ENCODE measurements around the gene ZNF143. TPM values are rescaled to one million over a fixed set of nuclear protein-coding genes. Genes with fewer than 3 reads are reported as not detected.
A peak's percentile ranks its signal among the peaks of the same experiment; 100 is the strongest.

Gene ZNF143
- total and polyA plus RNA-seq, 2 of the 13 experiments (the other 11 are each of a cell fraction or from before 2014, with no cell fraction given): 22.4 to 35.6 TPM

GRCh38 chr11:9566561-9567063, 105.8 kb downstream of the ZNF143 start:
- 70% methylated on average over 3 of the region's 3 CpGs for WGBS (ENCODE audit: low lambda C conversion rate)
- CTCF ChIA-PET (ENCODE audit: low intra/inter-chr PET ratio, low total read pairs): no interaction called here
- Histone ChIP-seq H2AFZ (ENCODE audit: low read length) (no peak overlapping the region), H3K27me3 (ENCODE audit: control insufficient read depth in 1 of 2, insufficient read depth in 2 of 2, low read length in 2 of 2) (no peaks in the 10 kb centered on the region), H3K4me2 (ENCODE audit: low read depth, low read length) (peak overlapping the region; percentile 60), H3K79me2 (ENCODE audit: insufficient read depth, low read length) (no peaks in the 10 kb centered on the region), H3K36me3 (replicated peaks in 1 of 2; ENCODE audit: control insufficient read depth in 1 of 2, insufficient read depth in 2 of 2, low read length in 2 of 2) (no peaks in the 10 kb centered on the region), H4K20me1 (ENCODE audit: insufficient read depth, low read length) (no peaks in the 10 kb centered on the region), H3K9ac (ENCODE audit: insufficient read depth, low read depth, low read length) (peak overlapping the region; percentile 66), H3K4me1 (ENCODE audit: insufficient read depth, low read length) (peaks cover 74% of the 10 kb centered on the region), H3K9me3 (ENCODE audit: low read length) (no peaks in the 10 kb centered on the region), H3K4me3 (replicated peaks in 1 of 3; ENCODE audit: insufficient read depth in 1 of 3, low read depth in 2 of 3, low read length in 3 of 3) (no peak overlapping the region), H3K27ac (ENCODE audit: extremely low read length, insufficient read depth, low read length) (peak overlapping the region; percentile 100)
- POLR2A ChIA-PET: interaction anchor here (0.7 to 2.4 kb wide), 8 partner anchors 9 to 878 kb away, joined by 3 to 11 read pairs (median 7); partner anchors contain the start of gene ZNF143
- in situ Hi-C loops (cut with HindIII; ENCODE audit: extremely low pct_ligation_motif_present, low pct_unique_long_range_greater_than_20kb): no loop called here
- intact Hi-C loops (cut with micrococcal nuclease; ENCODE audit: unreplicated experiment): no loop called here
- no peak for FAIRE-seq
- TF ChIP-seq CREM (IDR thresholded peaks at IDR 0.05): 0 out of 2 replicates have a peak, but pooled peaks have one; percentile 12
- TF ChIP-seq CREM (CRISPR knock-in tag; IDR thresholded peaks at IDR 0.05): no peak
- TF ChIP-seq SKIL (CRISPR knock-in tag; IDR thresholded peaks at IDR 0.05; ENCODE audit: borderline replicate concordance): no peak
- no peak for TF ChIP-seq SIN3B (IDR thresholded peaks at IDR 0.05; ENCODE audit: low read length)
- no peak for ATAC-seq
- no peak for DNase-seq (ENCODE audit: low spot score)
- TSS peak; percentile 95 for BruUV-seq (replicated peaks)

GRCh38 chr11:9567401-9567800, 106.6 kb downstream of the ZNF143 start:
- H3K27ac ChIP-seq (ENCODE audit: extremely low read length, insufficient read depth, low read length): peak overlapping the region; percentile 100
- POLR2A ChIA-PET: interaction anchor here (1.8 to 2.6 kb wide), 4 partner anchors 8 to 107 kb away, joined by 6 to 21 read pairs (median 10); partner anchors contain the start of gene ZNF143
- FAIRE-seq: no peak
- peak; percentile 6; the same call in 1 of the 2 replicates for TF ChIP-seq ZNF687 (CRISPR knock-in tag; IDR thresholded peaks at IDR 0.05)
- TF ChIP-seq IRF9 (CRISPR knock-in tag; IDR thresholded peaks at IDR 0.05; ENCODE audit: borderline replicate concordance): no peak
- TF ChIP-seq PLSCR1 (CRISPR knock-in tag; IDR thresholded peaks at IDR 0.05; ENCODE audit: borderline replicate concordance): no peak

More at GRCh38 chr11:9567401-9567800, 106.6 kb downstream of the ZNF143 start:
- CTCF ChIA-PET (ENCODE audit: low intra/inter-chr PET ratio, low total read pairs): no interaction called here
- no TSS peak for BruUV-seq (replicated peaks)
- Histone ChIP-seq H3K9me3 (ENCODE audit: low read length) (no peaks in the 10 kb centered on the region), H2AFZ (ENCODE audit: low read length) (no peak overlapping the region), H3K4me1 (ENCODE audit: insufficient read depth, low read length) (peaks cover 82% of the 10 kb centered on the region), H3K9ac (ENCODE audit: insufficient read depth, low read depth, low read length) (no peak overlapping the region), H3K27me3 (ENCODE audit: control insufficient read depth in 1 of 2, insufficient read depth in 2 of 2, low read length in 2 of 2) (no peaks in the 10 kb centered on the region), H3K4me2 (ENCODE audit: low read depth, low read length) (no peak overlapping the region), H3K4me3 (replicated peaks in 1 of 3; ENCODE audit: insufficient read depth in 1 of 3, low read depth in 2 of 3, low read length in 3 of 3) (no peak overlapping the region), H3K79me2 (ENCODE audit: insufficient read depth, low read length) (no peaks in the 10 kb centered on the region), H4K20me1 (ENCODE audit: insufficient read depth, low read length) (no peaks in the 10 kb centered on the region), H3K36me3 (replicated peaks in 1 of 2; ENCODE audit: control insufficient read depth in 1 of 2, insufficient read depth in 2 of 2, low read length in 2 of 2) (no peaks in the 10 kb centered on the region)
- in situ Hi-C loops (cut with HindIII; ENCODE audit: extremely low pct_ligation_motif_present, low pct_unique_long_range_greater_than_20kb): no loop called here
- no peak for ATAC-seq
- intact Hi-C loops (cut with micrococcal nuclease; ENCODE audit: unreplicated experiment): no loop called here
- WGBS (ENCODE audit: low lambda C conversion rate): 97% methylated on average over 5 of the region's 5 CpGs
- no peak for DNase-seq (ENCODE audit: low spot score)
